K562 (cell line): Measurements from ENCODE around the gene SCRN1. TPM values are rescaled to one million over a fixed set of nuclear protein-coding genes. Genes with fewer than 3 reads are reported as not detected.

Experiments used
- ATAC-seq: fragments of 200-7000 bp; cut with Tn5 transposase; 3 replicates; pipeline ENCODE4 v1.9.1; 2020; ENCODE audit warnings: moderate library complexity
- BruUV-seq: library from RNA; stranded (reverse); fragments of 400-500 nt; replicated peaks from 2 replicates; lab custom pipeline; 2021; lab: Mats Ljungman, UMichigan
- CTCF ChIA-PET: fragments of 300-600 bp; formaldehyde crosslinking; extraction: SDS; loops from one replicate; lab custom pipeline; 2021; ENCODE audit warnings: low intra/inter-chr PET ratio; lab: Yijun Ruan, JAX
- POLR2A ChIA-PET: fragments of 300-600, 350-650 bp; sonication (Branson Sonifier 250); formaldehyde crosslinking; extraction: SDS; loops from one replicate; lab custom pipeline; 2021; ENCODE audit warnings: antibody characterized with exemption, inconsistent platforms; lab: Yijun Ruan, JAX
- DNase-seq, 4 experiments: peaks; one replicate each; pipeline versions ENCODE4 v3.0.0 to v3.0.0-alpha.2; 2011 to 2018; ENCODE audit warnings: low spot score in 3 of 4, mixed read lengths in 3 of 4; ENCODE audit errors: extremely low read depth in 1 of 4
- FAIRE-seq: peaks from 2 replicates; lab custom pipeline; 2011; peaks lifted over from hg19 to GRCh38; lab: Jason Lieb, UNC
- H2AFZ ChIP-seq: 2 replicates; pipeline ENCODE4 v1.6.0; 2011; ENCODE audit warnings: low read depth, low read length, control low read depth, inconsistent platforms
- H3K27ac ChIP-seq: fragments of 200-600 bp; 3 replicates; pipeline ENCODE4 v1.8.0; 2011; ENCODE audit warnings: low read depth, mild to moderate bottlenecking, control low read depth, inconsistent platforms, low read length, moderate library complexity, mixed read lengths; ENCODE audit errors: extremely low read depth
- H3K27me3 ChIP-seq, 2 experiments: fragments of 300-600 bp in 1 of 2; 2 replicates in 1 of 2; 3 replicates in 1 of 2; pipeline versions ENCODE4 v1.6.0 to v1.8.0; 2011; ENCODE audit warnings: inconsistent platforms in 2 of 2, low read length in 2 of 2, mild to moderate bottlenecking in 1 of 2, mixed read lengths in 1 of 2, moderate library complexity in 1 of 2; ENCODE audit not compliant: control insufficient read depth in 2 of 2, insufficient read depth in 2 of 2
- H3K36me3 ChIP-seq: fragments of 300-600 bp; 3 replicates; pipeline ENCODE4 v1.8.0; 2011; ENCODE audit warnings: mild to moderate bottlenecking, low read length, inconsistent platforms; ENCODE audit not compliant: control insufficient read depth, insufficient read depth
- H3K4me1 ChIP-seq, 2 experiments: fragments of 200-600 bp in 1 of 2; replicated peaks in 1 of 2; 2 replicates in 1 of 2; 3 replicates in 1 of 2; pipeline versions ENCODE4 v1.5.1 to v1.8.0; 2011; ENCODE audit warnings: inconsistent platforms in 2 of 2, low read length in 2 of 2, mild to moderate bottlenecking in 1 of 2, mixed read lengths in 1 of 2, moderate library complexity in 1 of 2; ENCODE audit not compliant: control insufficient read depth in 2 of 2, insufficient read depth in 2 of 2
- H3K4me2 ChIP-seq: 2 replicates; pipeline ENCODE4 v1.6.1; 2011; ENCODE audit warnings: low read length, control low read depth, inconsistent platforms, mixed read lengths; ENCODE audit not compliant: insufficient read depth
- H3K4me3 ChIP-seq: fragments of 200-600 bp; sonication (generic), shearing (Covaris generic); 2 replicates; pipeline ENCODE4 v1.5.1; 2016; ENCODE audit warnings: control low read depth, inconsistent platforms
- H3K79me2 ChIP-seq: fragments of 200-600 bp; 3 replicates; pipeline ENCODE4 v1.8.0; 2011; ENCODE audit warnings: low read length, inconsistent platforms; ENCODE audit not compliant: control insufficient read depth, insufficient read depth
- H3K9ac ChIP-seq, 2 experiments: 2 replicates each; pipeline versions ENCODE4 v1.6.0 to v1.6.1; 2011; ENCODE audit warnings: low read depth in 2 of 2, low read length in 2 of 2, control low read depth in 1 of 2, inconsistent platforms in 1 of 2, mild to moderate bottlenecking in 1 of 2, mixed read lengths in 1 of 2; ENCODE audit not compliant: insufficient read depth in 1 of 2
- H3K9me1 ChIP-seq: one replicate; pipeline ENCODE4 v1.6.0; 2011; ENCODE audit warnings: inconsistent platforms, mild to moderate bottlenecking, low read length, moderate library complexity; ENCODE audit not compliant: control insufficient read depth, insufficient read depth
- H3K9me3 ChIP-seq: replicated peaks from 2 replicates; pipeline ENCODE4 v1.5.1; 2011; ENCODE audit warnings: low read depth, low read length, inconsistent platforms; ENCODE audit not compliant: control insufficient read depth, insufficient read depth
- H4K20me1 ChIP-seq: replicated peaks from 2 replicates; pipeline ENCODE4 v1.6.1; 2011; ENCODE audit warnings: low read length, inconsistent platforms, mixed read lengths; ENCODE audit not compliant: control insufficient read depth, insufficient read depth
- CTCF ChIP-seq, 3 experiments: IDR thresholded peaks in 2 of 3; conservative IDR thresholded peaks in 1 of 3; 2 replicates each; pipeline ENCODE4 v1.5.1; 2011 to 2012; ENCODE audit warnings: low read length in 3 of 3, mild to moderate bottlenecking in 3 of 3, control low read depth in 2 of 3, improper control_type of control experiment in 1 of 3, inconsistent platforms in 1 of 3, low read depth in 1 of 3, mixed read lengths in 1 of 3, moderate library complexity in 1 of 3; ENCODE audit not compliant: insufficient read depth in 2 of 3
- FOXJ2 ChIP-seq: fragments of 200-800 bp; sonication (Bioruptor generic); IDR thresholded peaks from 2 replicates; pipeline ENCODE4 v1.6.1; 2016; ENCODE audit warnings: missing genetic modification characterization, missing compliant biosample characterization
- FOXO4 ChIP-seq: fragments of 450-650 bp; formaldehyde crosslinking; IDR thresholded peaks from 2 replicates; pipeline ENCODE4 v1.4.0; 2020; ENCODE audit warnings: mild to moderate bottlenecking, moderate library complexity
- HNRNPK ChIP-seq: fragments of 200-400 bp; formaldehyde crosslinking; IDR thresholded peaks from one replicate; pipeline ENCODE4 v1.6.1; 2018; ENCODE audit warnings: mild to moderate bottlenecking, low read depth, low read length; ENCODE audit not compliant: poor library complexity, severe bottlenecking
- MCM3 ChIP-seq: fragments of 450-650 bp; IDR thresholded peaks from 2 replicates; pipeline ENCODE4 v1.6.1; 2016
- NCOA1 ChIP-seq: fragments of 450-650 bp; IDR thresholded peaks from 2 replicates; pipeline ENCODE4 v1.6.1; 2016; ENCODE audit warnings: low read depth
- NFIC ChIP-seq: fragments of 450-650 bp; IDR thresholded peaks from 2 replicates; pipeline ENCODE4 v1.6.1; 2017; ENCODE audit warnings: mild to moderate bottlenecking, inconsistent platforms
- POLR2G ChIP-seq: fragments of 200-400 bp; formaldehyde crosslinking; IDR thresholded peaks from 2 replicates; pipeline ENCODE4 v1.6.1; 2017; ENCODE audit warnings: low read depth, mild to moderate bottlenecking, antibody characterized with exemption, low read length, moderate library complexity
- VEZF1 ChIP-seq: fragments of 200-800 bp; sonication (Bioruptor generic); IDR thresholded peaks from 2 replicates; pipeline ENCODE4 v1.6.1; 2017; ENCODE audit warnings: missing genetic modification characterization, missing compliant biosample characterization
- XRCC5 ChIP-seq: fragments of 200-400 bp; formaldehyde crosslinking; IDR thresholded peaks from 2 replicates; pipeline ENCODE4 v1.6.1; 2017; ENCODE audit warnings: low read depth, mild to moderate bottlenecking, low read length
- ZBTB8A ChIP-seq: fragments of 450-650 bp; IDR thresholded peaks from 2 replicates; pipeline ENCODE4 v1.6.1; 2018; ENCODE audit warnings: mild to moderate bottlenecking, moderate library complexity; ENCODE audit not compliant: partially characterized antibody
- ZKSCAN1 ChIP-seq: fragments of 150-350 bp; IDR thresholded peaks from 2 replicates; pipeline ENCODE4 v1.6.1; 2016; ENCODE audit warnings: low read depth, low read length
- ZNF133 ChIP-seq: fragments of 250-450 bp; sonication (Bioruptor Pico); IDR thresholded peaks from 2 replicates; pipeline ENCODE4 v1.4.0; 2020; ENCODE audit warnings: mild to moderate bottlenecking
- ZNF165 ChIP-seq: fragments of 250-450 bp; sonication (Bioruptor Pico); IDR thresholded peaks from 2 replicates; pipeline ENCODE4 v1.4.0; 2020; ENCODE audit warnings: borderline replicate concordance
- ZNF324 ChIP-seq: fragments of 250-450 bp; sonication (Bioruptor Pico); IDR thresholded peaks from 2 replicates; pipeline ENCODE4 v1.4.0; 2020; ENCODE audit warnings: mild to moderate bottlenecking
- ZNF695 ChIP-seq: fragments of 450-650 bp; formaldehyde crosslinking; IDR thresholded peaks from 2 replicates; pipeline ENCODE4 v1.4.0; 2020; ENCODE audit warnings: mild to moderate bottlenecking, moderate library complexity
- WGBS: fragments of 100-300 bp; shearing (Covaris generic); methylation state at CpG from one replicate; pipeline ENCODE4 v1.1.6; 2016; ENCODE audit warnings: low coverage, mixed read lengths; ENCODE audit not compliant: insufficient coverage; ENCODE audit errors: missing lambda C conversion rate; 5-methylcytosine and 5-hydroxymethylcytosine counted together
- in situ Hi-C: fragments of 300-500 bp; cut with MboI; formaldehyde crosslinking; loops from 4 replicates; pipeline ENCODE4 v1.15.0; 2018; ENCODE audit warnings: inconsistent platforms, mixed read lengths
- intact Hi-C: fragments of 100-400 bp; cut with micrococcal nuclease; formaldehyde crosslinking; loops from 2 replicates; pipeline ENCODE4 v1.14.2; 2022
- polyA plus RNA-seq, 8 experiments: library from polyadenylated mRNA; depleted of rRNA in 4 of 8; stranded (reverse) in 5 of 8; unstranded in 3 of 8; fragments of >200 nt; fragmentation: Nextera tagmentation in 2 of 8; fragmentation: Illumina TruSeq in 1 of 8; extraction: Ambion mirVana in 2 of 8; extraction: Trizol in 1 of 8; gene quantifications; 2 replicates each; pipeline versions ENCODE4 v1.2.1 to v1.2.3, GENCODE V29; 2011 to 2014; ENCODE audit warnings: inconsistent platforms in 1 of 8, missing spikeins in 1 of 8
- total RNA-seq, 7 experiments: library from RNA; depleted of rRNA in 6 of 7; stranded (reverse); fragments of >200 nt in 6 of 7; fragmentation: Illumina TruSeq in 2 of 7; extraction: Trizol in 2 of 7; gene quantifications; 2 replicates each; pipeline versions ENCODE4 v1.2.1 to v1.2.3, GENCODE V29; 2011 to 2021; ENCODE audit warnings: low replicate concordance in 1 of 7
- TF ChIP-seq, protein P1 (sequence below): sonication (generic); formaldehyde crosslinking; IDR thresholded peaks from 2 replicates; pipeline ENCODE4 v1.8.1; 2022; ENCODE audit warnings: missing genetic modification reagents

Gene SCRN1
- total and polyA plus RNA-seq, 9 of the 15 experiments (the other 6 are each of a cell fraction or from before 2014, with no cell fraction given), result 0.13 to 1.4 (median 0.20) TPM

GRCh38 chr7:29888006-29888405, 101.6 kb downstream of the SCRN1 start (continued):
- peak in 2 of 3 experiments; percentile 12 to 17; a peak in 2 of 6 replicates for TF ChIP-seq CTCF (IDR thresholded peaks at IDR 0.05 in 2 of 3, conservative IDR thresholded peaks at IDR 0.05 in 1 of 3; ENCODE audit: insufficient read depth in 2 of 3, low read depth in 1 of 3, low read length in 3 of 3)
- TF ChIP-seq NFIC, result no peak
- TF ChIP-seq, all 486 proteins: peak for 2

- H3K9me3 ChIP-seq, result no peaks in the 10 kb centered on the region; the same call in 1 of the 2 replicates
- no peaks in the 10 kb centered on the region for H3K9me1 ChIP-seq
- H3K27me3 ChIP-seq, result no peaks in the 10 kb centered on the region
- CTCF ChIA-PET, result interaction anchor here (0.6 kb wide), 1 partner anchor 145 kb away, joined by 3 read pairs; no protein-coding TSS in a partner anchor
- H3K27ac ChIP-seq, result no peak overlapping the region
- H3K4me1 ChIP-seq, result peaks cover 0 to 9% of the 10 kb centered on the region in 2 experiments; a peak in 3 of 5 replicates
- FAIRE-seq, result no peak
- H3K79me2 ChIP-seq, result no peaks in the 10 kb centered on the region
- no peak overlapping the region for H2AFZ ChIP-seq
- WGBS, result 36% methylated on average over 2 of the region's 2 CpGs
- no TSS peak for BruUV-seq
- no peak for ATAC-seq
- no peaks in the 10 kb centered on the region for H4K20me1 ChIP-seq
- H3K9ac ChIP-seq, result no peak overlapping the region
- H3K36me3 ChIP-seq, result no peaks in the 10 kb centered on the region
- intact Hi-C loops (no loop called here), in situ Hi-C loops (no loop called here)
- H3K4me2 ChIP-seq, result no peak overlapping the region
- POLR2A ChIA-PET, result no interaction called here
- DNase-seq, result no peak
- H3K4me3 ChIP-seq, result no peak overlapping the region
- TF ChIP-seq, protein P1, sequence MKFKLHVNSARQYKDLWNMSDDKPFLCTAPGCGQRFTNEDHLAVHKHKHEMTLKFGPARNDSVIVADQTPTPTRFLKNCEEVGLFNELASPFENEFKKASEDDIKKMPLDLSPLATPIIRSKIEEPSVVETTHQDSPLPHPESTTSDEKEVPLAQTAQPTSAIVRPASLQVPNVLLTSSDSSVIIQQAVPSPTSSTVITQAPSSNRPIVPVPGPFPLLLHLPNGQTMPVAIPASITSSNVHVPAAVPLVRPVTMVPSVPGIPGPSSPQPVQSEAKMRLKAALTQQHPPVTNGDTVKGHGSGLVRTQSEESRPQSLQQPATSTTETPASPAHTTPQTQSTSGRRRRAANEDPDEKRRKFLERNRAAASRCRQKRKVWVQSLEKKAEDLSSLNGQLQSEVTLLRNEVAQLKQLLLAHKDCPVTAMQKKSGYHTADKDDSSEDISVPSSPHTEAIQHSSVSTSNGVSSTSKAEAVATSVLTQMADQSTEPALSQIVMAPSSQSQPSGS (CRISPR knock-in tag), result no peak
- TF ChIP-seq XRCC5 (no peak), ZNF695 (no peak), ZKSCAN1 (no peak), ZBTB8A (no peak), ZNF165 (CRISPR knock-in tag) (no peak), HNRNPK (no peak), POLR2G (no peak), NCOA1 (no peak), VEZF1 (CRISPR knock-in tag) (no peak), ZNF133 (CRISPR knock-in tag) (no peak), MCM3 (no peak), FOXO4 (no peak), FOXJ2 (no peak), ZNF324 (CRISPR knock-in tag) (no peak)
Observed at GRCh38 chr7:29886827-29887226, 102.8 kb downstream of the SCRN1 start.
